Activated CD4-positive, alpha-beta T cell treated with anti-CD3 and anti-CD28 coated beads, Interleukin-2, amount 10 ng/mL, durations not matched to agents 24 days and 14 days (primary cell): ENCODE measurements around the gene CNNM1. TPM values are rescaled to one million over a fixed set of nuclear protein-coding genes. Genes with fewer than 3 reads are reported as not detected.

Experiments used
- DNase-seq: peaks from one replicate; pipeline ENCODE4 v3.0.0; 2022
- H3K27ac Mint-ChIP-seq: one replicate; pipeline ENCODE4 v1.8.0; 2022; ENCODE audit warnings: mild to moderate bottlenecking, mixed read lengths
- H3K27me3 Mint-ChIP-seq: one replicate; pipeline ENCODE4 v1.8.0; 2022; ENCODE audit warnings: mixed read lengths
- H3K36me3 Mint-ChIP-seq: one replicate; pipeline ENCODE4 v1.8.0; 2022; ENCODE audit warnings: low read depth, mild to moderate bottlenecking, mixed read lengths
- H3K4me1 Mint-ChIP-seq: one replicate; pipeline ENCODE4 v1.8.0; 2021; ENCODE audit warnings: mixed read lengths
- H3K4me3 Mint-ChIP-seq: one replicate; pipeline ENCODE4 v1.8.0; 2022; ENCODE audit warnings: mild to moderate bottlenecking, moderate library complexity, mixed read lengths
- H3K9me3 Mint-ChIP-seq: one replicate; pipeline ENCODE4 v1.8.0; 2021; ENCODE audit warnings: mixed read lengths
- intact Hi-C: fragments of 100-400 bp; cut with micrococcal nuclease; formaldehyde crosslinking; loops from one replicate; pipeline ENCODE4 v1.15.1; 2023
- total RNA-seq: library from RNA; stranded (reverse); gene quantifications from 2 replicates; pipeline ENCODE4 v1.2.3, GENCODE V29; 2022

CNNM1 gene
- total RNA-seq, 1 donor from 2014 or later: 0.44 TPM

DNA sequence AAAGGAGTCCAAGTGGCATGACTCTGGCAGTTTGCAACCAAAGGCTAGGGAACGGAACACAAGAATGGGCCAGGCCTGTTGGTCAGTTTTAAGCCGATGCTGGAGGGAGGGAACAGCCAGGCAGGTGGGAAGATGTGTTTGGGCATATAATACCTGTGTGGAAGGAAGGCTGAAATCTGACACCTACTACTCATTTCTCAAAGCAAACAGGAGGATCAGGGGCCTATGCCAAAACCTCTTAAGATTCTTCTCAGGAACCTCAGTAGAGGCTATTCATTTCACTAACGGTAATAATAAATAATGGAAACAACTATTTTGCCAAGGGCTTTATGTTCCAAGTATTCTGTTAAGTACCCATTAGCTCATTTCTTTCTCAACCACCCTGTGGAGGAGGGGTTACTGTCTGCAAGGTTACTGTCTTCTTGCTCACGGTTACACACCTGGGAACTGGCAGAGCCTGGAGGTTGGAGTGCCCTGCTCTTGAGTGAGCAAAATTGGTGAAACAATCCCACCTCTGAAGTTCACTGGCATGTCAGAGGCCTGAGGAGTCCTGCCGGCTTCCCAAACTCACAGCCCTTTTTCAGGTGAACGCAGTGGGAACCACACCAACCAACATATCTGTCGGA is 65.7 kb downstream of the CNNM1 start:
- no peaks in the 10 kb centered on the region for H3K9me3 Mint-ChIP-seq
- H3K27me3 Mint-ChIP-seq: peaks cover 2% of the 10 kb centered on the region
- intact Hi-C loops: no loop called here
- H3K36me3 Mint-ChIP-seq: peaks cover 7% of the 10 kb centered on the region
- DNase-seq: no peak
- no peak overlapping the region for H3K27ac Mint-ChIP-seq
- no peak overlapping the region for H3K4me3 Mint-ChIP-seq
- H3K4me1 Mint-ChIP-seq: peaks cover 8% of the 10 kb centered on the region

DNA sequence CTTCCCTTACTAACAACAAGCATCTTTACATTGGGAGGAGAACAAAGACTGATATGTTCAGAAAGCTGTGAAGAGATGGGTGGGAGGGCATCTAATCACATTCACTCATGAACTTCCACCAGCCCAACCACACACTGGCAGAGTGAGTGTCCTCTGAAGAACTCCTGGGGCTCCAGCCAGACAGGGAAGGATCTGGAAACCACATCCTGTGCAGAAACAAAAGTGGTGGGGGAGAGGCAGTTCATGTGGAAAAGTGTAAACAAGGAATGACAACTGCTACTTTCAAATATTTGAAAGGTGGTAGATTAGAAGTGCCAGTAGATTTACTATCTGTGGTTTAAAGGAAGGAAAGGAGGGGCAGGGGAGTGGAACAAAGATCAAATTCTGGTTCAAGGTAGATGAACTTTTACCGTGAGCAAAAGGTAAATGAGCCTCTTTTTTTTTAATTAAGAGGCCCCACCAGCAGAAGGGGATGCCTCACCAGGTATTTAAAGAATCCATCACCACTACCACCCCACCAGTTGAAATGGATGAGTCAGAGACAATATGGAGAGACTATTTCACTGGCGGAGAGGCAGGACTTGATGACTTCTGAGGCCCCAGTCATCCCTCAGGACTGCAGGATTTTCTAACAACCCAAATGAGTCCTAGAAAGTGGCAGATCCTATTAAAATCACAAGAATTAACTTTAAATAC is 66.7 kb downstream of the CNNM1 start:
- H3K4me3 Mint-ChIP-seq: no peak overlapping the region
- peaks cover 8% of the 10 kb centered on the region for H3K4me1 Mint-ChIP-seq
- intact Hi-C loops: no loop called here
- H3K9me3 Mint-ChIP-seq: no peaks in the 10 kb centered on the region
- H3K36me3 Mint-ChIP-seq: peaks cover 7% of the 10 kb centered on the region
- peaks cover 2% of the 10 kb centered on the region for H3K27me3 Mint-ChIP-seq
- peak overlapping the region; percentile 20 for H3K27ac Mint-ChIP-seq
- DNase-seq: no peak

DNA sequence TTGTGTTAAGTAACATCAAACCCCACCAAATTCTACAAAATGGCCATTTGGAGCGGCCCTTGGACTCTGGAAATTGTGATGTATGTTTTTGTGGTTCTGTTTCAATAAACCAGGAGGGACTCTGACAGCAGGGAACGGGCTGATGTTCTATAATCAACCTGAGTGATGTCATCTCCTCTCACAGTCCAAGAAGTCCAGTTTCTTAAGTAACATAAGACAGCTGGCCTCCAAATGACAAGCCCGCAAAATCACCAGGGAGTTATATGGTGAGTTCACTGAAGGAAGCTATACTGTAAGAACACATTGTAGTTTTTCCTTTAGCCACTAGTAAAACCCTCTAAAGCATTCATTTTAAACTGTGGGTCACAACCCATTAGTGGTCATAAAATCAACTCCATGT is 67.3 kb downstream of the CNNM1 start:
- H3K27me3 Mint-ChIP-seq: peaks cover 2% of the 10 kb centered on the region
- H3K4me3 Mint-ChIP-seq: no peak overlapping the region
- H3K9me3 Mint-ChIP-seq: no peaks in the 10 kb centered on the region
- no peak for DNase-seq
- peaks cover 8% of the 10 kb centered on the region for H3K4me1 Mint-ChIP-seq
- no peak overlapping the region for H3K27ac Mint-ChIP-seq
- intact Hi-C loops: no loop called here
- peaks cover 7% of the 10 kb centered on the region for H3K36me3 Mint-ChIP-seq

DNA sequence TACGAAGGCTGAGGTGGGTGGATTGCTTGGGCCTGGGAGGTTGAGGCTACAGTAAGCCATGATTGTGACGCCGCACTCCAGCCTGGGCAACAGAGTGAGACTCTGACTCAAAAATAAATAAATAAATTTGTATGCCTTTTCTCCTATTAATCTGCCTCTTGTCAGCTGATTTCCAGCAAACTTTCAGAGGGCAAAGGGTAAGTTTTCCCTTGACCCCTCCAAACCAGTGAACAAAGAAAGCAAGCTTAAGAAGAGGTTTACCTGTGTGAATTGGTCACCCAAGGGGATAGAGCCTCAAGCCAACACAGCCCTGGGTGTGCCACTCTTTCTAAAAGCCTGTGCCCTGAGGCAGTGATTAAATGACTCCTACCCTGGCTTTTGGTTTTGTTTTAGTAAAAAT is 70.5 kb downstream of the CNNM1 start:
- intact Hi-C loops: no loop called here
- no peak overlapping the region for H3K4me3 Mint-ChIP-seq
- DNase-seq: no peak
- H3K9me3 Mint-ChIP-seq: no peaks in the 10 kb centered on the region
- H3K4me1 Mint-ChIP-seq: peaks cover 3% of the 10 kb centered on the region
- no peaks in the 10 kb centered on the region for H3K27me3 Mint-ChIP-seq
- H3K27ac Mint-ChIP-seq: no peak overlapping the region
- H3K36me3 Mint-ChIP-seq: peaks cover 16% of the 10 kb centered on the region

DNA sequence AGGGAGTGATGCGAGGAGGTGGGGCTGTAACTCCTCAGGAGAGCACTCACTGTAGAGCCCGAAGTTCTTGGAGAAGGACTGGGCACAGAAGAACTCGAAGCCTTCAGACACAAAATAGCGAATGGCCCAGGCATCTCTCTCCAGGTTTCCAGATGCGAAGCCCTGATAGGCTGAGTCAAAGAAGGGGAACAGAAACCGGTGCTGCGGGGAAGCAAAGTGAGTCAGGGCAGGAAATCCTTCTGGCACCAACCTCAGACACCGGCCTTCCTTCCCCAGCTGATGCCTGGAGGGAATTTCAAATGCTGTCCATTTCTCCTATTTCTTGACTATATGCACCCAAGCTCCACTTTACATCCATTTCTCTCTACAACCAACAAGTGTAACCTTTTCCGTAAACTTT is 74.5 kb downstream of the CNNM1 start:
- no peak overlapping the region for H3K27ac Mint-ChIP-seq
- no peaks in the 10 kb centered on the region for H3K27me3 Mint-ChIP-seq
- no peaks in the 10 kb centered on the region for H3K9me3 Mint-ChIP-seq
- peaks cover 22% of the 10 kb centered on the region for H3K36me3 Mint-ChIP-seq
- no peak overlapping the region for H3K4me3 Mint-ChIP-seq
- DNase-seq: no peak
- no peaks in the 10 kb centered on the region for H3K4me1 Mint-ChIP-seq
- intact Hi-C loops: no loop called here

DNA sequence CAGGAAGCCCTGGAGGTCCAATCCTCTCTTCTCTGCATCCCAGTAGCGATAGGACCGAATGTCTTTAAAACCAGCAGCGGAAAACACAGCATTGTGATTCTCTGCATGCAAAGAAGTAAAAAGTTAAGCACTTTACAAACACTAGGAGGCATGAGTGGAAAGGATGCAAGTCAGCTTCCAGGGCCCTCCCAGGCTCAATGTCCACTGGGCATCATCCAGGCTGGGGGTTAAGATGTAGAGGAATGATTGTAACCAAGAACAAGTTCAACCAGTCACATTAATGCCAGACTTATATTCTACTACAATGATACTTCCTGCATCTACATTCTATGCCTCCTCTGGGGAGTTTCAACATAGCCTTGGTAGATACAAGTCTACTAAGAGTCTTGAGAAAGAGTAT is 77.0 kb downstream of the CNNM1 start:
- Mint-ChIP-seq H3K9me3 (no peaks in the 10 kb centered on the region), H3K27me3 (no peaks in the 10 kb centered on the region), H3K4me1 (peaks cover 3% of the 10 kb centered on the region), H3K36me3 (peaks cover 22% of the 10 kb centered on the region), H3K4me3 (no peak overlapping the region), H3K27ac (no peak overlapping the region)
- no peak for DNase-seq
- intact Hi-C loops: no loop called here

DNA sequence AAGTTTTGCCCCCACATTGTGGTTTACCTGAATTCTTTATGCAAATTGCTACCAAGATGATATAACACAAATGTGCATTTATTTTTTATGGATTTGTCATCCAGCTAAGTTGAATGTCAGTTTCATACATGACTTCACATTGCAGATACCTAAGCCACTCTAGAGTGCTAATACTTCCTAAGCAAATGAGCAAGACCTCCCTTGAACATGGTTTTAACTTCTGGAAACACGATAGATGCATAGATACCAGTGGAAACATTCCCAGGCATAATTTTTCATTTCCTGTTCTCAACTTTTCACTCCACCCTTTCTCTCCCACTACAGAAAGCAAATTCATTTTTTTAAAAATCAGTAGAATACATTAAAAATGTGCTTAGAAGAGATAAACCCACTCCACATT is 81.0 kb downstream of the CNNM1 start:
- Mint-ChIP-seq H3K4me3 (no peak overlapping the region), H3K4me1 (peaks cover 9% of the 10 kb centered on the region), H3K27ac (no peak overlapping the region), H3K9me3 (no peaks in the 10 kb centered on the region), H3K36me3 (peaks cover 10% of the 10 kb centered on the region), H3K27me3 (no peaks in the 10 kb centered on the region)
- intact Hi-C loops: no loop called here
- no peak for DNase-seq

DNA sequence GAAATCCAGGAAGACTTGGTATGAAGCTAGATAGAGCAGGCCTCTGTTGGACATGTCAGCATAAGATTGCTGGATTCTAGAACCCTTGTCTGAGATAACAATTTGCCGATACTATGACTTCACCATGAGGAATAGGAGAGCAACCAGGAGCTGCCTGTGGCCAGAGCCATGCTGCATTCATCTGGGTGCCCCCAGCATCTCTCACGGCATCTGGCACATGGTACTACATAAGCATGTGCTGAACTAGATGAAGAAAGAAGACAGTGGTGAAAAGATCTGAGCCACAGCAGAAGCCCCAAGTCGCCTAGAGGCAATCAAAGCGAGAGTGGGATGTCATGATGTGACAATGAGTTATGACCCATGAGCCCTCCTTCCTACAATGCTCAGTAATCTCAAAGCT is 81.7 kb downstream of the CNNM1 start:
- Mint-ChIP-seq H3K27me3 (no peaks in the 10 kb centered on the region), H3K27ac (no peak overlapping the region), H3K4me3 (no peak overlapping the region), H3K36me3 (peaks cover 9% of the 10 kb centered on the region), H3K4me1 (peaks cover 9% of the 10 kb centered on the region), H3K9me3 (no peaks in the 10 kb centered on the region)
- intact Hi-C loops: no loop called here
- DNase-seq: no peak

DNA sequence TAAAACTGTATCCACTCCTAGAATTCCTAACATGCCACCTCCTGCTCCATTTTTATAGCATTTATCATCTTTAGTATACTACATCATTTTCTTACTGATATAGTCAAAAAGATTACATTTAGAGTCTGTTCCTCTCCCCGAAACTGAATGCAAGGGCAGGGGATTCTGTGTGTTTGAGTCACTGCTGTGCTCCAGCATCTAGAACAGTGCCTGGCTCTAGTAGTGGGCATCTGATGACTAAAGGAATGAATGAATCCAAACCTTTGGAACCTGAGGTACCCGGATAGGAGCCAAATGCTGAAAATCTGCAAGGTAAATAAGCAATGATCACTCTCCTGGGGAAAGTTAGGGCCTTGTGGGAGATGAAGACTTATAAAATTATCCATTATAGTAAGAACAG is 82.4 kb downstream of the CNNM1 start:
- intact Hi-C loops: no loop called here
- H3K4me3 Mint-ChIP-seq: no peak overlapping the region
- no peak overlapping the region for H3K27ac Mint-ChIP-seq
- no peaks in the 10 kb centered on the region for H3K27me3 Mint-ChIP-seq
- H3K36me3 Mint-ChIP-seq: peaks cover 11% of the 10 kb centered on the region
- peaks cover 11% of the 10 kb centered on the region for H3K4me1 Mint-ChIP-seq
- no peaks in the 10 kb centered on the region for H3K9me3 Mint-ChIP-seq
- no peak for DNase-seq

DNA sequence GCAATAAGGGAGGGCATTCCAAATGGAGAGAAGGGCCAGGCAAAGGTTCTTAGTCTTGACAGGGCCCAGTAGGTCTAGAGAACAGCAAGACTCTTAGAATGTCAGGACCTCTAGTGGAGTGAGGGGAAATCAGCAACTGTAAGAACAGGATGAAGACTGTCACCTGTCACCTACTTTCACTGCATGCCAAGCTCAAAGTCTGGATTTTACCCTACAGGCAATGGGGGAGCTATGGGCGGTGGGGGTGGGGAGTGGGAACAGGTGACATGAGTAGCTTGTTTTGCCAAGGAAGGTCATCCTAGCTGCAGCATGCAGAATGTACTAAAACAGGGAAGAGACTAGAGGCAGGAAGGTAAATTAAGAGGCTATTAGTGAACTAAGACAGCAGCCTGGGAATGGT is 82.9 kb downstream of the CNNM1 start:
- no peaks in the 10 kb centered on the region for H3K9me3 Mint-ChIP-seq

DNA sequence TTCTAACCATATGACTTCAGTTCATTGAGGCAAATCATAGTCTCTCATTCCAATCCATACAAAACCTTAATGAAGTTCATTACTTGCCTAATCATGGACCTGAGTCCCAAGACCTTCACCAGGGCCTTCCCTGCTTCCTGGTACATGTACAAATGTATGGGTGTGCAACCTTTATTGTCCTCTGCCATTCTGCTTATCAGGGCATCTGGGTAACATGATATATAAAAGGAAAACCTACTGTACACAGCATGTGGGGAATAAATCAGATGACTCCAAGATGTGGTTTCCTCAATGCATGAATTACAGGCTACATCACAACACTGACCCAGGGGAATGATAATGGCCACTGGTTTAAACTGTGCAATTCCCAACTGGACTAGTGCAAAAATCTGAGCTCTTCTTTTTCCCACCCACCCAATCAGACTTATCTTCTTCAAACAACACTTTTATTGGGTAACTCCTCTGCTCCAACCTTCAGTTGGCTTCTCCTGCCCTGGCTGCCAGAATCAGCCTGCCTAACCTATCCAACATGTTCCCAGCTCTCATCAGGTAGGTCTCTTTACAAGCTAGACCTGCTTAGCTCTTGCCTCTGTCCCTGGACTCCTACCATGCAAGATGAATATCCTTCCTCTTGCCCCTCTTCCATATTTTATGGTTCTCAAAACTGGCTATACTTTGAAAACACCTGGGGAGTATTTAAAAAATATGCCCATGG is 89.9 kb downstream of the CNNM1 start:
- peaks cover 33% of the 10 kb centered on the region for H3K36me3 Mint-ChIP-seq
- no peaks in the 10 kb centered on the region for H3K9me3 Mint-ChIP-seq
- intact Hi-C loops: no loop called here
- no peak for DNase-seq
- H3K27me3 Mint-ChIP-seq: no peaks in the 10 kb centered on the region
- peaks cover 14% of the 10 kb centered on the region for H3K4me1 Mint-ChIP-seq
- H3K4me3 Mint-ChIP-seq: no peak overlapping the region
- no peak overlapping the region for H3K27ac Mint-ChIP-seq

More for the DNA sequence above, 82.9 kb downstream of the CNNM1 start:
- H3K4me3 Mint-ChIP-seq: no peak overlapping the region
- H3K27ac Mint-ChIP-seq: peak overlapping the region; percentile 6
- no peak for DNase-seq
- intact Hi-C loops: no loop called here
- H3K36me3 Mint-ChIP-seq: peaks cover 11% of the 10 kb centered on the region
- no peaks in the 10 kb centered on the region for H3K27me3 Mint-ChIP-seq
- H3K4me1 Mint-ChIP-seq: peaks cover 11% of the 10 kb centered on the region

DNA sequence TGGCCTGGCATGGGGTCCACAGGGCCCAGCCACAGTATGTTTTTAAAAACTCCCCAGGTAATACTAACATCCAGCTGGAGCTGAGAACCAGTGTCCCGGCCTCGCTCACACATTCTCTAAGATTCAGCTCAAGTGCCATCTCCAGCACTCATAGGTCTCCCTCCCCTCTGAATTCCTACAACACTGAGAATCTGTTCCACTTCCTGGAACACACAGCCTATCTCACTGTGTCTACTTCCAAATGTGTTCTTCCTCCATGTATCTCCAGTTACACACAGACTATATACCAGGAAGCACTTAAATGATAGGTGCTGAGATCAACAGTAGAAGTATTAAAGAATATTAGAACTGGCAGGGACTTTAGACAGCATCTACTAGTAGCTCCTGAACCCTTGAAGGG is 90.5 kb downstream of the CNNM1 start:
- no peak for DNase-seq

DNA sequence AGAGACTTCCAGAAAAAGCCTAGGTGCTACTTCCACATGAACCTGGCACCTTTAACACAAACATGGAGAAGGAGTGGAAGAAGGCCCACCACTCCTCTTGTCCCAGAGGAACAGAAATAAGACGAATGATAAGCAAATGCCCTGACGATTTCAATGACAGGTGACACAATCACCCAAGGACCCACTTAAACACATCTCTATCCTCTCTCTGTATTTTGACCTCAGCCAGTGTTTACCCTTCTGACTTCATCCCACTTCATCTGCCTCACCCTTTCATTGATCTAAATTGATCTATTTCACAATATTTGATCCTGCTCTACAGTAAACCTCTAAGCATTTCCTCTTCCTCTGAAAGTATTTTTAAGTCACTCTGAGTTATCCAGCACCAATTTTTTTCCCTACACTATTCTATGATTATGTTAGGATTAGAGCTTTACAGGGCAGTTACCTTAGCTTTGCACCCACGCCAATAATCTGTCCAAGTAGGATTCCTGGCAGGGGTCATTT is 92.1 kb downstream of the CNNM1 start:
- H3K9me3 Mint-ChIP-seq: no peaks in the 10 kb centered on the region
- H3K4me1 Mint-ChIP-seq: peaks cover 8% of the 10 kb centered on the region
- peaks cover 34% of the 10 kb centered on the region for H3K36me3 Mint-ChIP-seq
- H3K4me3 Mint-ChIP-seq: no peak overlapping the region
- H3K27me3 Mint-ChIP-seq: no peaks in the 10 kb centered on the region
- no peak overlapping the region for H3K27ac Mint-ChIP-seq
- intact Hi-C loops: no loop called here
- DNase-seq: no peak

More for the DNA sequence above, 90.5 kb downstream of the CNNM1 start:
- Mint-ChIP-seq H3K4me1 (peaks cover 10% of the 10 kb centered on the region), H3K36me3 (peaks cover 35% of the 10 kb centered on the region), H3K4me3 (no peak overlapping the region), H3K27me3 (no peaks in the 10 kb centered on the region), H3K27ac (no peak overlapping the region), H3K9me3 (no peaks in the 10 kb centered on the region)
- intact Hi-C loops: no loop called here

DNA sequence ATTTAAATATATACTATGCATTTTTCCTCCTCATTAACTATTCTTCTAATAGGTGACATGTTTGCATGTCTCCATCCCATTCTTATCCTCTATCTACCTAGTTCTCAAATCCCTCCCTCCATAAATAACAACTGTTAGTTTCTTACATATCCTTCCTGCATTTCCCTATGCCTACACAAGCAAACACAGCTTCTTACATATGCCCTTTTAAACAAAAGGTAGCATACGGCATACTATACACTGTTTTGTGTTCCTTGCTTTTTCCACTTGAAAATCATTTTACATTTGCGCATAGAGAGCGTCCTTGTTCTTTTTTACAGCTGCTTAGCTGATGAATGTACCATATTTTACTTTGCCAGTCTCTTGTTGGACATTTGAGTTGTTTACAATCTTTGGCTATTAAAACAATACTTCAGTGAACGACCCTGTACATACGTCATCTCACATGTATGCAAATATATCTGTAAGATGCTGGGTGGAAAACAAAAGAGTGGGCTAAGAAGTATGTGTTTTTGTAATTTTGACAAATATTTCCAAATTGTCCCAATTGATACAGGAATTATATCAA is 93.5 kb downstream of the CNNM1 start:
- no peak for DNase-seq
- intact Hi-C loops: no loop called here
- no peaks in the 10 kb centered on the region for H3K9me3 Mint-ChIP-seq
- H3K4me3 Mint-ChIP-seq: no peak overlapping the region
- no peaks in the 10 kb centered on the region for H3K27me3 Mint-ChIP-seq
- H3K27ac Mint-ChIP-seq: no peak overlapping the region
- H3K36me3 Mint-ChIP-seq: peaks cover 28% of the 10 kb centered on the region
- peaks cover 8% of the 10 kb centered on the region for H3K4me1 Mint-ChIP-seq
